CD4-positive, alpha-beta T cell treated with Interleukin-15 for 4 hours (primary cell): ENCODE measurements around the gene MISFA.
"Not testable (repeated sequence)": the region's sequence is repeated elsewhere in the genome, so short reads cannot be mapped to it uniquely, and the experiment has no call there.

Experiments
- DNase-seq: peaks from one replicate; pipeline ENCODE4 v3.0.0-alpha.2; 2020; ENCODE audit warnings: low spot score

MISFA gene

DNA sequence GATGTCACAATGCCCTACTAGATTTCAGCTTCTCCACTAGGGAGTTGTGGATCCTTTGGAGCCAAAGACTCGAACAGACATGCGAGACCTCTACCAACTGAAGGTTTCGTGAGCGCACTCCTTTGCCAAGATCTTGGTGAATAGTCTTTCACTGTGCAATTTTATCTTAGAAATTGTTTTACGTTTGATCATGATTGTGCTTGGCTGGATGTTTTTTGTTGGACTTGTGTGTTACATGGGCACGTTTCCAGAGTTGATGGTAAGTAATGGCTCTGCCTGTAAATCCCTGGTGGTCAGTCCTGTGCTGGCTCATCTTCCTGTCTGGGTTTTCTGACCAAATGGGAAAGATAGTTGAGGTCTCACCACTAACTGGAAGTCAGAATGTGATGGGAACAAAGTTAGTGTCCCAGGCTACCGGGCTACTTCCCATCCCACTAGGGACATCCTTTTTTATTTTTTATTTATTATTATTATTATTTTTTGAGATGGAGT is at the start of gene MISFA:
Gene MISFA (plus strand): TSS at position 51 of the 492 bp plus-strand sequence. CDS start 140 bp downstream, at position 191.
- DNase-seq: no peak

DNA sequence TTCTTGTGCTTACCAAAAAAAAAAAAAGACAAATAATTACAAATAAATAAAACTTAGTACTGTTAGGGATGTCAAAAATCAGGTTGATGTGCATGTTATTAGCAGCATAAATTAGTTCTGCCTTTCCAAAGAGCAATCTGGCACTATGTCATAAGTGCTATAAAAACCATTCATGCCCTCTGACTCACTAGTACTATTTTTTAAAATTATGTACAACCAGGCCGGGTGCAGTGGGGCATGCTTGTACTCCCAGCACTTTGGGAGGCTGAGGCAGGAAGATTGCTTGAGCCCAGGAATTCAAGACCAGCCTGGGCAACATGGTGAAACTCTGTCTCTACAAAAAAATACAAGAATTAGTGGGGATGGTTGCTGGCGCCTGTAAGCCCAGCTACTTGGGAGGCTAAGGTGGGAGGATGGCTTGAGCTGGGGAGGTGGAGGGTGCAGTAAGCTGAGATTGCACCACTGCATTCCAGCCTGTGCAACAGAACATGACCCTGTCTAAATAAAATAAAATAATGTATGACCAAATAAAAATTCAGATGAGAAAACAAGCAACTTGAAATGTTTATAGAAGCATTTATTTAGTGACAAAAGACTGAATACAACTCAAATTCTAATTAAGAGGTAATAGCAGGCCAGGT is 36.4 kb upstream of the MISFA start:
- no peak for DNase-seq

GRCh38 chr11:18564149-18564548 is 35.4 kb upstream of the MISFA start:
- no peak for DNase-seq

DNA sequence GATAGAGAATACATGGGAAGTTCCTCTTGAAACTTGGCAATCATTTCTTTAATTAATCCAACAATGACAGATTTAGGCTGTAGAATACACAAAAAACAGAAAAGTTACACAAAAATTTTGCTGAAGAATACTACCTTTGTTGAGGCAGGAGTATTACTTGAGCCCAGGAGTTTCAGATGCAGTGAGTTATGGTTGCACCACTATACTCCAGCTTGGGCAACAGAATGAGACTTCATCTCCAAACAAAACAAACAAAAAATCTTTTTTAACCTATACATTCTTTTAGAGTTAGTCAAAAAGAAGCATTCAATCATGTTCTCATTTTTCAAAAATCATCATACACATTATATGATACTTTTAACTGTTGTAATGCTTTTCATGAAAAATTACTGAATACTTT is 33.2 kb upstream of the MISFA start:
- no peak for DNase-seq

GRCh38 chr11:18567081-18567480 is 32.5 kb upstream of the MISFA start:
- no peak for DNase-seq

DNA sequence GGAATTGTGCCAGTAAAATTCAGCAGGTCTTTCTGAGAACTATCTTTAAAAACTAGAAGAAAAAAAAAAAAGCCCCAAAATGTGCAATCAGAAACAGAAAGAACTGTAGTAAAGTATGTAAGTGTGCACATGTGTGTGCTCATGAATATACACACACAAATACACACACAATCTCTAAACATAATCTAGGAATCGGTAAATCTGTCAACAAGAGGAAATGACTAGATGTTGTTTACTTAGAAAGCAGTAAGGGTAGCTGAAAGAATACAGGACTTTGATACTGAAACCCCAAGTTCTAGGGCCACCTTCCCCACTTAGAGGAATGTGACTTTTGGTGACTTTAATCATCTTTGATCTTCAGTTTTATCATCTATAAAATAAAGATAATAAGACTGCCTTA is 24.2 kb upstream of the MISFA start:
- DNase-seq: no peak

DNA sequence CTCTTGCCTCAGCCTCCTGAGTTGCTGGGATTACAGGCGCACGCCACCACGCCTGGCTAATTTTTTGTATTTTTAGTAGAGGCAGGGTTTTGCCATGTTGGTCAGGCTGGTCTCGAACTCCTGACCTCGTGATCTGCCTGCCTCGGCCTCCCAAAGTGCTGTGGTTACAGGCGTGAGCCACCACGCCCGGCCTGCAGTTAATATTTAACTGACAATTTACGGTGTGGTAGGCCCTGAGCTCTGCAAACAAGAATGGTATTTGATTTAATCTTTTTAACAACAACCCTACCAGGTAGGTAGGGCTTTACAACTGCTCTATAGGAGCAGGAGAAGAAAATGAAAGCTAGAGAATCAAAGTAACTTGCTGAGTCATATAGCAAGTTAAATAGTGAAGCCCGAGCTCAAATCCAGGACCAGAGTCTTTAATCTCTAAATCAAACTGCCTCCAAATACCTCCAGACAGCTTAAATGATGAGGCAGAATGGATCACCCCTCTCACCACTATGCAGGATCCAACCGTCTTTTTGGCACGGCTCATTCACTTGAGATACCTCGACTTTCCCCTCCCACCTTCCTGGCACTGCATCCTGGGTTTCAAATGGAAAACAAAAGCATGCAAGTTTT is 20.5 kb upstream of the MISFA start:
- DNase-seq: peak; percentile 37

GRCh38 chr11:18580113-18580766 is 19.3 kb upstream of the MISFA start:
- DNase-seq: no peak

DNA sequence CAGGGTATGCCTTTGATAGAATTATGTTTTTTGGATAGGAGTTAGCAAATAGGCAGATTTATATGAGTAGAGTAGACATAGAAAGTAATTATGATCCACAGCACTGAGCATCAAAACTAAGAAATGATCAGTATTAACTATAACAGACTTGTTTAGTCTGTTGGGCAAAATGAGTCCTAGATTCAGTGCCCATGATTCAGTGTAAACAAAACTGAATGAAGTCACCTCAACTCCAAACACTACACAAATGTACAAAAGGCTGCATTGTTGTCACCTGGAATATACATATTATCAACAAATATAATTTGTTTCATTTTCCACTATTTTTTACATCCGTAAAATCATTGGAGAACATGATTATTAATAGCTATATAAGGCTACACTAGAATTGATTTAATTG is 17.8 kb upstream of the MISFA start:
- no peak for DNase-seq

DNA sequence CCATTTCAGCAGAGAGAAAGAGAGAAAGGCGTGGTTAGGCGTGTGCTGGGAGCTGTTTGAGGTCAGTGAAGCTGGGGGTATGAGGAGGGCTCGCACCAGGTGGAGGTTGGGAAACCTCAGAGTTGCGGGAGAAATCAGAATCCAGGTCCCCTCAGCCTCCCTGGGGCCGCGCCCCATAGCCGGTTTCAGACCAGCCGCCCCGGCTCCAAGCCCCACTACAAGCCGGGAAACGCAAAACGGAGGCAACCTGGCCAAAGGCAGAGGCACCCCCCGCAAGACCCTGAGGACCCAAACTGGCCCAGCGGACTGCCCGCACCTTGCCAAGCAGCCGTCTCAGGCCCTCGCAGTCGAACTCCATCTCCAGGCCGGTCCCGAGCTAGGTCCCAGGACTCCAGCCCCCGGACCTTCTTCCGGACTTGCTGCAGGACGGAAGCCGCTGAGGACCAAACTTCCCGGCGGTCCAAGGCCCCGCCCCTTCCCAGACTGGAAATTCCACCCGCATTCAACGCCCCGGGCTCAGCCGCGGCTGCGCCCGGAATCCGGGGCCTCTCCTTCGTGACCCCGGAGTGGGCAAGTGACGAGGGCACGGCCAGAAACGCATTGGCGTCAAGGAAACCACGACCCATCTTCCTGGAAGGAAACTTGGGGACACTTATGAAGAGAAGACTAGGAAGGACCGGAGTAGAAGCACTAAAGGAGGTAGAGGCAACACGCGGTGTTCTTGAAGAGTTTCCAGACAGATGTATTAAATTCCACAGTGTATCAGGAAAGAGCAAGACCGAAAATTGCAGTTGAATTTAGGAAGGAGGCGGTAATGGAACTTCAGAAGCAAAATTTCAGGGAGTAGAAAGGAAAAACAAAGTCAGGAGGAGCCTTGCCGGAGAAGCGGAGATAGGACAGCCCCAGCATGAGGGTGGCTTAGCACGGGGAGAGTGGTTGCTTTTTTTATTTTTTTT is 11.0 kb upstream of the MISFA start, which contains the start of gene UEVLD:
Gene UEVLD (minus strand): TSS at position 438 of the 956 bp plus-strand sequence. CDS start 80 bp downstream, at position 358.
- DNase-seq: peak; percentile 55

DNA sequence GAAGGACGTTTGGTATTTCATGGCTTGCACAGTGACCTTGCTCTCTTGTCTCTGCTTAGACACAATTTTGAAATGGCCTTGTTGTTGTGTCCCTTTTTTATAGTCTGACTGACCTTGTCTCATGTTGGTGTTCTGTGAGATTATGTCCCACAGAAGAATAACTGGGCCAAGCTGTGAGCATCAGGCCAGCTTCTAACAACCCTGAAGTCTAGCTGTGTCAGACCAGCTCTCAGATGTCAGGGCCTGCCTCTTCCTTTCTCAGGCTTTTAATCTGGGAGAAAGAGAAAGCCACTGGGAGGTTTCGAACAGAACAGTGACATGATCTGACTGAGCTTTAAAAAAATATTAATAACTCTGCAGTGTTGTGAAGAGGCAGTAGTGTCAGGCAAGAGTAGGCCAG is 9.0 kb upstream of the MISFA start:
- DNase-seq: no peak

DNA sequence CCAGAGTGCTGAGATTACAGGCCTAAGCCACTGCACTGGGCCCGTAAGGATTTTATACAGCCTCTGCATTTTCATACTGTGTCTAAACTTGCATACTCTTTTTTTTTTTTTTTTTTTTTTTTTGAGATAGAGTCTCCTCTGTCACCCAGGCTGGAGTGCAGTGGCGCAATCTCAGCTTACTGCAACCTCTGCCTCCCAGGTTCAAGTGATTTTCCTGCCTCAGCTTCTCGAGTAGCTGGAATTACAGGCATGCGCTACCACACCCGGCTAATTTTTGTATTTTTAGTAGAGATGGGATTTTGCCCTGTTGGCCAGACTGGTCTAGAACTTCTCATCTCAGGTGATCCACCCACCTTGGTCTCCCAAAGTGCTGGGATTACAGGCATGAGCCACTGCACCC is 5.5 kb upstream of the MISFA start:
- not testable (repeated sequence) for DNase-seq

DNA sequence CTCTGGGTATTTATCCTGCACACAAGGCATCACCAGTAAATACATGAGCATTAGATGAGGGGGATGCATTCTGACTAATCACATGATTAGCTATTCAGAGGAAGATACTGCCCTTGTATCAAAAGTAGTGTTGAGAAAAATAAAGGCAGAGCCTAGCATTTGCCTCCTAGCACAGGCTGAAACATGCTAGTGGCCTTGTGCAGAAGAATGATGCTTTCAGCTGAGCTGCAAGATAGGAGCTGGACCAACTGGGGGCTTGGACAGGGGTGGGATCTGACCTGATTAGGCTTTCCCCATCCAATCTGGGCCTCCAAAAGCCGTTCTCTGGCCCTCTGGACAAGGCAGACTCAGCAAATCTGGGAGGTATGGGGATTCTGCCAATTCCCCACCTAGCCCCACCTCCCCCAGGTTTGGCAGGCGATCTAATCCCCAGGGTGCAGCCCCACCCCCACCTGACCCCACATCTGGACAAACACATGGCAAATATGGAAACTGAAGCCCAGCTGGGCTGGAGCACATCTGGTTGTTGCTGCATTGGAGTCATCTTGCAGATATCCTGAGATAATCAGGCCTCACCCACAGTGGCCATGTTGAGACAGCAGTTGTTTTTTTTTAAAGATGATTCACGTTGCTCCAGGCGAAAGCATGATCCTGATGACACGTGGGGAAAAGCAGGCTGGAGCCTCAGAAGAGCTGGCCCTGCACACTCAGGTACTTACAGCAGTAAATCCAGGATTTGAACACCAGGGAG is 4.4 kb upstream of the MISFA start:
- DNase-seq: no peak

DNA sequence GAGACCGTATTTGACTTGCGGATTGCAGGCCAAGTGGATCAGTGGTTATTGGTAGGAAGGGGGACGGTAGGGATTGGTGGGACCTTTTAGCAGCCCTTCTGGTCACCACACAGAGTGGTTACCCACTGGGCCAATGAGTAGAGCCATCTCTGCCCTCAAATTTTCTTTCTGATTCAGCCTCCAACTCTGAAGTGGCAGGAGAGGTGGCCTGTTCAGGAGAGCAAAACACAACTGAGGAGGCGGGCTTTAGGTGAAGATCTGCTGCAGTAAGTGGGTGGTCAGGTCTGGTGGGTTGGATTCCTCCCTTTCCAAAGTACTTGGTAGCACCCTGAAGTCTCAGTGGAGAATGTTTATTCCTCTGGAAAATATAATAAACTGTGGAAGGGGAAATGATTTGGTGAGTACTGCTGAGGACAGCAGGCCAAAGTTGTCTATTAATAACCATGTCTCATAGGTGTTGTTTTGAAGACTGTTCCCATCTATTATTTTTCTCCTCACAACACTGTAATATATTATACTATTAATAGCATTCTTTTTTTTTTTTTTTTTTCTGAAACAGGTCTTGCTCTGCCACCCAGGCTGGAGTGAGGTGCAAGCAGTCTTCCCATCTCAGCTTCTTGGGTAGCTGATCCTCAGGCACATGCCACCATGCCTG is 1.5 kb downstream of the MISFA start:
- no peak for DNase-seq

GRCh38 chr11:18608376-18608775 is 8.8 kb downstream of the MISFA start:
- no peak for DNase-seq

GRCh38 chr11:18611196-18611595 is 11.6 kb downstream of the MISFA start:
- no peak for DNase-seq

DNA sequence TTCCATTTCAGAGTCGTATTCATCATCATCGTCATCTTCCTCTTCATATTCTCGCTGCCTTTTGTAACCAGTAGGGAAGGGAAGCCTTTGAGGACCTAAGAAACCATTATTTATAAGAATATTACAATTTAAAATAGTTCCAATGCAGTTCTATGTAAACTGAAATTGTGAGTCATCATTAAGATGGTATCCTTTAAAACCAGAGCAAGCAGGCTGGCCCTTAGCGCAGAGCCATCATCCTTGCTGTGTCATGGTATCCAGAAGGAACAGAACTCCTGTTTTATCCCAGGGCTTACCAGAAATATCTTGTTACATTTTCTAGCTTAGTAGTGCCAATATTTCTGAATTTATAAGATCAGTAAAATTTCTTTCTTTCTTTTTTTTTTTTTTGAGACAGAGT is 12.8 kb downstream of the MISFA start:
- DNase-seq: no peak

DNA sequence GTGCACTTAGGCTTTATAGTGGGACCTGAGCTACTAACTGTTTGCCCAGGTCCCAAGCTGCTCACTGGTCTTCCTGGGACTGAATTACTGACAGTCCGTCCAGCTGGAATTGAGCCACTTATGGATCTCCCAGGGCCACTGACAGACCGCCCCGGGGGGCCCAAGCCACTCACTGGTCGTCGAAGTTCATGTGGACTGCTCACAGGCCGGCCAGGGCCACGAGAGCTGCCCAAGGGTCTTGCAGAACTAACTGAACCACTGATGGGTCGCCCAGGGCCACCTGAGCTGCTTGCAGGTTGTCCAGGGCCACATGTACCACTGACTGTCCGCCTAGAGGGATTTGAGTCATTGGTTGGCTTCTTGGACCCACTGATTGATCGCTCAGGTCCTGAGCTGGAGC is 15.1 kb downstream of the MISFA start:
- no peak for DNase-seq

DNA sequence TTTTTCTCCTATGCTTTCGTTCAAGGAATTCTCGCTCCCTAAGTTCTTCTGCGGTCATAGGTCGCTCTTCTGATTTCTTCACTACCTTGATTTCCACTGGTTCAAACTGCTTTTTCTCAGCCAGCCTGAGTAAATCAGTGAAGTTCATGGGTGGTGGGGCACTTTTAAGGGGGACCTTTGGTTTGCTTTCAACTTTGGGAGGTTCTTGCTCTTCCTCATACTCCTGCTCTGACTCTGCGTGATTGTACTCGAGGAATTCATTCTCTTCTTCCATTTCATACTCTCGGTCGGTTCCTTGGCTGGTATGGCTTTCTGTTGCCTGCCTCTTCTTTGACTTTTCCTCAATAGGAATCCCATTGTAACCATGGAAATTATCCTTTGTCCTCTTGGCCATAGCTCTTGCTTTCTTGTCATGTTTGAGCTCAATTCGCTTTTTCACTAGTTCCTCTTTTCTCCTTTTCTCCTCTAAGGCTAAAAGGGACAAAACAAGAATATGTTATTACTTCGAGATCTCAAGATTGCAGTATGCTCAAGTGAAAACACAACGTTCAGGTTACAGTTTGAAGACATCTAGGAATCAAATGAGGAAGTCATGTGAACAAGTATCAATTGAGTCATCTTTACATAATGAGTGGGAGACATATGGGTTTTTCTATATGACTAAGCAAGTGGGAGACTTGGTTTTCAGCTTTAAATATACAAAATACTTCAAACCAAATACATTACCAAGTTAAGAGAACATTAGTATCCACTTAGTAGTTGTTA is 16.2 kb downstream of the MISFA start:
- DNase-seq: peak; percentile 39
